ENCODE measurements around the gene CILP. TPM values are rescaled to one million over a fixed set of nuclear protein-coding genes. Genes with fewer than 3 reads are reported as not detected.

The CILP gene
- polyA plus RNA-seq, 4 donors, result 3.5 to 8.7 (median 4.3) TPM

DNA sequence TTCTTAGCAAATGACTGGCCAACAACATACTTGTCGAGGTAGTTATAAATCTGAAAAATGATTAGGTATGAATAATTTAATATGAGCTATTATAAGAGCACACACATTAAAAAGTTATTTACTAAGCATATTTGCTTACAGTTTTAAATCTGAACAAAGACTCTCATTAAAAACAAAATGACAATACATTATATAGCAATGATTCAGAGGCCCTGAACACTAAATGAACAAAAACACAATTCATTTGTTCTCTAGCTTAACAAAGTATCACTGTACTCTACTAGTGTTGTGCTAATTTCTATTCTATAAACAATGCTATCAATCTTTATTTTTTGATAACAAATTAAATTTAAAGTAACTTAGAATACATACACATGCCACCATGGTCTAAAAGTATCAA lies 47.1 kb downstream of the CILP start:
- DNase-seq (ENCODE audit: low read depth in 4 of 4, low spot score in 3 of 4), result no peak

- DNase-seq (ENCODE audit: low read depth in 4 of 4, low spot score in 3 of 4), result no peak
Measured at GRCh38 chr15:65163041-65163440, 48.2 kb downstream of the CILP start.

DNA sequence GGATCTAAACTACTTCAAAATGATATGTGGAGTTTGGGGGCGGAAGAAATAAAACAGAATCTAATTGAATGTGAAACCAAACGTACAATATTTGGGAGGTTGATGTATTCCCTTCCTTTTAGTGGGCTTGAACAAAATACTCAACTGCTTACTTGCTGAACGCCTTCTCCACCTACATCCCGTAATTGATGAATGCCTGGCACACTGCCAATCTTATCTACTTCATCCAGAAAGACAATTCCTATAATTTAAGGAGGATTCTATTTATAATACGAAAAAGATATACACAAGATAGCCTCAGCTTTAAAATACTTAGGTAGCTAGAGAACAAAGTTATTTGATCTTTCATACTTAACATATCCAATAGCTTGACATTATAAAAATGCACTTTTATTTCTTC lies 54.6 kb downstream of the CILP start:
- no peak for DNase-seq (ENCODE audit: low read depth in 4 of 4, low spot score in 3 of 4)

DNA sequence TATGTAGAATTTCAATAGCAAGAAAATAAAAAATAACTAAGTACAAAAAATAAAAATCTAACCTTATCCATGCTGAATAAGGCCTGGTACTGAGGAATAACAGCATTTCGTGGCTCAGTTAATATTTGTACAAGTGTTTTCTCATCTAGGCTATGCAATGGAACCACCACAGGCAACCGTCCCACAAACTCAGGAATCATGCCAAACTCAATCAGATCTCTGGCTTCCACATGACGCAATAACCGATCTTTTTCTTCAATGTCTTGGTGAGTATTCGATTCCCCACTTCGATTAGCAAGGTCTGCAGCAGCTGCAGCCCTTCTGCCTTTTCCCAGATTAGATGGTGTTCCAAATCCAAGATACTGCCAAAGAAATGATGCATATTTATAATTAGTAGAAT lies 56.6 kb downstream of the CILP start:
- no peak for DNase-seq (ENCODE audit: low read depth in 4 of 4, low spot score in 3 of 4)

- DNase-seq (ENCODE audit: low read depth in 4 of 4, low spot score in 3 of 4), result no peak
Measured at GRCh38 chr15:65147902-65148301, 63.4 kb downstream of the CILP start.

DNA sequence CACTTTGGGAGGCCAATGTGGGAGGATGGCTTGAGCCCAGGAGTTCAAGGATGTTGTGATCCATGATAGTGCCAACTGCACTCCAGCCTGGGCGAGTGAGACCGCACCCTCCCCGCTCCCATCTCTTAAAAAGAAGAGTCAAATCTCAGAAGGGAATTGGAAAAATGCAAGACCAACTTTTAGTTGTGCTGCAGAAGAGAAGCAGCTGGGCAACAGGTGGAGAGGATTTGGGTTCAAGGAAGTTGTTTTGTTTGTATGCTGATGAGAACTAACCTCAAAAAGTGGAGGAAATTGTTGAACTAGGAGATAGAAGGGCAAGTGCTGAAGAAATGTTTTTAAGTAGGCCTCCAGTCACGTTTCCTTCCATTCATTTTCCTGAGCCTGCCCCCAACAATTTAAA lies 64.8 kb downstream of the CILP start:
- DNase-seq (ENCODE audit: low read depth in 4 of 4, low spot score in 3 of 4), result no peak

Other genes with a start within 250 kb of the CILP start
- 100 to 1,000 TPM in 3 of 4 donors, 10 to 100 TPM in 1; 83.0 to 122 (median 112) TPM for gene SPG21, start 221.6 kb downstream of the CILP start, polyA plus RNA-seq (ENCODE audit: insufficient read length in 4 of 4)
- 10 to 100 TPM; 12.3 to 19.4 (median 16.0) TPM for gene MTFMT, start 181.8 kb downstream of the CILP start, polyA plus RNA-seq (ENCODE audit: insufficient read length in 4 of 4)
- 10 to 100 TPM in 2 of 4 donors, 1 to 10 TPM in 2; 1.5 to 10.9 (median 8.9) TPM for gene SLC51B, start 166.1 kb downstream of the CILP start, polyA plus RNA-seq (ENCODE audit: insufficient read length in 4 of 4)
- gene RASL12, start 143.5 kb downstream of the CILP start, polyA plus RNA-seq (ENCODE audit: insufficient read length in 4 of 4), result 10 to 100 TPM in 1 of 4 donors, 1 to 10 TPM in 3; 6.5 to 11.5 (median 7.5) TPM
- under 1 TPM in 1 of 4 donors, not detected in 3; 0.05 TPM for gene KBTBD13, start 134.7 kb downstream of the CILP start, polyA plus RNA-seq (ENCODE audit: insufficient read length in 4 of 4)
- gene UBAP1L, start 96.3 kb downstream of the CILP start, polyA plus RNA-seq (ENCODE audit: insufficient read length in 4 of 4), result 1 to 10 TPM; 2.3 to 8.7 (median 5.0) TPM
- gene PDCD7, start 77.7 kb downstream of the CILP start, polyA plus RNA-seq (ENCODE audit: insufficient read length in 4 of 4), result 10 to 100 TPM; 28.2 to 36.3 (median 32.0) TPM
- 10 to 100 TPM; 50.8 to 73.0 (median 71.4) TPM for gene CLPX, start 26.1 kb downstream of the CILP start, polyA plus RNA-seq (ENCODE audit: insufficient read length in 4 of 4)
- 10 to 100 TPM; 17.7 to 24.0 (median 19.4) TPM for gene PARP16, start 75.4 kb upstream of the CILP start, polyA plus RNA-seq (ENCODE audit: insufficient read length in 4 of 4)
- gene RNU5A-1, start 84.6 kb upstream of the CILP start, polyA plus RNA-seq (ENCODE audit: insufficient read length in 4 of 4), result not detected
- gene RNU5B-1, start 93.2 kb upstream of the CILP start, polyA plus RNA-seq (ENCODE audit: insufficient read length in 4 of 4), result not detected
- 10 to 100 TPM in 1 of 4 donors, 1 to 10 TPM in 3; 4.1 to 11.9 (median 7.3) TPM for gene IGDCC3, start 166.5 kb upstream of the CILP start, polyA plus RNA-seq (ENCODE audit: insufficient read length in 4 of 4)
- 10 to 100 TPM; 12.5 to 16.6 (median 14.4) TPM for gene IGDCC4, start 211.5 kb upstream of the CILP start, polyA plus RNA-seq (ENCODE audit: insufficient read length in 4 of 4)

All from left renal pelvis (tissue), 4 donors.